Loucy (cell line): ENCODE data around the gene RBM20.

Experiments
- CTCF ChIP-seq: fragments of 200-600 bp; sonication (generic); conservative IDR thresholded peaks from 2 replicates; pipeline ENCODE4 v1.5.1; 2014; ENCODE audit warnings: mild to moderate bottlenecking, antibody characterized with exemption, low read length
- EZH2phosphoT487 ChIP-seq: fragments of 200-600 bp; IDR thresholded peaks from 2 replicates; pipeline ENCODE4 v1.6.1; 2018; ENCODE audit warnings: antibody characterized with exemption, mild to moderate bottlenecking, moderate library complexity, borderline replicate concordance

GRCh38 chr10:110656612-110657011 is 12.5 kb downstream of the RBM20 start:
- TF ChIP-seq CTCF = no peak
- no peak for TF ChIP-seq EZH2phosphoT487
